ENCODE data around the gene GDAP1L1.
A peak's percentile ranks its signal among the peaks of the same experiment; 100 is the strongest.

The GDAP1L1 gene

DNA sequence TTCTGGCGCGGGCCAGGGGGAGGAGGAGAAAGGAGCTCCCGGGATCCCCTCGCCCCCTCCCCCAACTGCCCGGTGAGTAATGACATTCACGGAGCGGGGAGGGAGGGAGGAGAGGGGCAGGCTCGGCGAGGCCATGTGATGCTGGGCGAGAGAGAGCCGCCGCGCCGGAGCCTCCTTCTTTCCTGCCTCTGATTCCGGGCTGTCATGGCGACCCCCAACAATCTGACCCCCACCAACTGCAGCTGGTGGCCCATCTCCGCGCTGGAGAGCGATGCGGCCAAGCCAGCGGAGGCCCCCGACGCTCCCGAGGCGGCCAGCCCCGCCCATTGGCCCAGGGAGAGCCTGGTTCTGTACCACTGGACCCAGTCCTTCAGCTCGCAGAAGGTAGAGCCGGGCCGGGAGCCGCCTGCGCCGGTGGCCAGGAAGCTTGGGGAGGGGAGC, at the start of gene GDAP1L1:
TSS of gene GDAP1L1 (plus strand) at position 178 of the 441 bp plus-strand sequence. CDS start at position 205, 27 bp downstream.
- peak; percentile 38 for DNase-seq (ENCODE audit: low read depth, low spot score)

DNA sequence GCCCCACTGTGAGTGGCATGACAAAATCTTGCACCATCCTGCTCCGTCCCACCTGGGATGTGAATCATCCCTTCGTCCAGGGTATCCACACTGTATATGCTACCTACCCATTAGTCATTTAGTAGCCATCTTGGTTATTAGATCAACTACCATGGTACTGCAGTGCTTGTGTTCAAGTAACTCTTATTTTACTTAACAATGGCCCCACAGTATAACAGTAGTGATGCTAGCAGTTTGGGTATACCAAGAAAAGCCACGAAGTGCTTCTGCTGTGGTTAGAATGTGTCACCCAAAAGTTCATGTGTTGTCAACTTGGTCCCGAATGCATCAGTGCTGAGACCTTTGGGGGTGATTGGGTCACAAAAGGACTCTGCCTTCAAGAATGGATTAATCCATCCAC, 48.2 kb upstream of the GDAP1L1 start:
- DNase-seq (ENCODE audit: low read depth, low spot score), result no peak

DNA sequence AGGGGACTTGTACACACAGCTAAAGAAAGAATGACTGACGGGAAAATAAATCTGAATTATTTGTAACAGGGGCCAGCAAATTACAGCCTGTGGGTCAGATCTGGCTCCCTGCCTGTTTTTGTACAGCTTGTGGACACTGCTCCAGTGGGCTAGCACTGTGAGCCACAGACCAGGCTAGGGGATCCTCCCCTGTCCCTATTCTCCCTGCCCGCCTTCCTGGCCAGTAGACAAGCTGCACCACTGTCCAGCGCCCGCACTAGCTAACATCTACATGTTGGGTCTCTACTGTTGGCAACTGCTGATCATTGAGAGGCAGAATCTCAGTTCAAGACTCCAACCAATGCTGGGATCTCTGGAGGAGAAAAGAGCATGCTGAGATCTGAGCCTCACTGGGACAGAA, 47.2 kb upstream of the GDAP1L1 start:
- DNase-seq (ENCODE audit: low read depth, low spot score), result no peak

DNA sequence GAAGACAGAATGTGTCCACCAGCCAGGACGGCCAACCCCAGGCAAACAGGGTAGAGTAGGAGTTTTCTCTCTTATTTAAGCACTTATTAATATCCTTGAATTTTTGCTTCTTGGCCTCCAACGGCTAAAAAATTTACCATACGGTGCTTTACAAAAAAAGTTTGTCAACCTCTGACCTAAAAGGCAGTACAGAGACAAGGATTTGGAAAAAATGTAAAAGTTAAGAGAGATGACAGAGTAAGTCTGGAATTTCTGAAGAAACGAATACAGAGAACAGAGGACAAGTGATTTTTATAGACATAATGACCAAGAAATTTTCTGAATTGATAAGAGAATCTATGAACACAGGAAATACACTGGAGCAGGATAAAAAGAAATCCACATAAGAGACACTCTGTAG, 46.7 kb upstream of the GDAP1L1 start:
- DNase-seq (ENCODE audit: low read depth, low spot score), result no peak

DNA sequence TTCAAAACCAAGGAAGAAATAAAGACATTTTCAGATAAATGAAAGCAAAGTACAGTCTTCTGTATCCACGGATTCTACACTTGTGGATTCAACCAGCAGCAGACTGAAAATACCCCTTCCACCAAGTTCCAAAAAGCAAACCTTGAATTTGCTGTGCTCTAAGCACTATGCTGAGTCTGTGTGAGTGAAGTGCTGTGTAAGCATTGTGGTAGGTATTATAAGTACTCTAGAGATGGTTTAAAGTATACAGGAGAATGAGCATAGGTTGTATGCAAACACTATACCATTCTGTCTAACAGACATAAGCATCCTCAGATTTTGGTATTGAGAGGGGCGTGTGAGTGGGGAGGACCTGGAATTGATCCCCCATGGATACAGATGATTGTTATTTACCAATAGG, 46.1 kb upstream of the GDAP1L1 start:
- DNase-seq (ENCODE audit: low read depth, low spot score), result no peak

DNA sequence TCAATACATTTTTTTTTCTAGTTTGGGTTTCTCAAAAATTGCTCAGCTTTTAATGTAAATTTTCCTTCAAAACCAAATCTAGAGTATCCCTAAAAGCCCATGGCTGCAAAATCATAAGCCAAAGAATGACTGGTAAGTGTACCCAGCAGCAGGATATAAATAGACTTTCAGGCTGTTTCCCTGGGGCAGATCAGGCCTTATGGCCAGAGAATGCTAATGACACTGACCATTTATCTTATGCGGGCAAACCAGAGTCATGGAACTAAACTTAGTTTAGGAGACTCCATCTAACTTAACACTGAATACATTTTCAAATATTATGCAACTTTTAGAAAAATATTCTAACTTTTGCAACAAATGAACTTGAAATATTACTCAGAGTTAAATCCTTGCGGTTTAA, 43.9 kb upstream of the GDAP1L1 start:
- DNase-seq (ENCODE audit: low read depth, low spot score), result no peak

DNA sequence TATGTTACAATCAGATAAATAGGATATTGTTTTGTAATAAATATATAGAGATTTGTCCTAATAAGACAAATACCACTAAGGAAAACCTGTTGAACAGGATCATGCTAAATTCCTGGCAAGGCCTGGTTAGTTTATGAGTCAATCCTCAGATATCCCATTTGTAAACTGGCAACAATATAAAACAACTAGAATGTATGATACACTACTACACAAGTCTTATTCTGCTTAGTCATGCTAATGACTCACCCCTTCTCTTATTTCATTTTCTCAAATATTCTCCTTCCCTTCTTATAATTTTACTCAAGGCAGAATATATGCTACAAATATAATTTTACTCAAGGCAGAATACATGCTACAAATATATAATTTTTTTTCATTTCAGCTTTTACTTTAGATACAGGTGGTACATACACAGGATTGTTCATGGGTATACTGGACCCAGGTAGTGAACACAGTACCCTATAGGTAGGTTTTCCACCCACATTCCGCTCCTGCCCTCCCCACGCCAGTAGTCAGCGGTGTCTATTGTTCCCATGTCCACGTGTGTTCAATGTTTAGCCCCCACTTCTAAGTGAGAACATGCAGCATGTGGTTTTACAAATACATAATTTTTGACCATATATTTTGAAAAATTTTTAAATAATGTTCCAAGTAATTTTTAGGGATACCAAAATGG, 42.8 kb upstream of the GDAP1L1 start:
- DNase-seq (ENCODE audit: low read depth, low spot score), result peak; percentile 86

DNA sequence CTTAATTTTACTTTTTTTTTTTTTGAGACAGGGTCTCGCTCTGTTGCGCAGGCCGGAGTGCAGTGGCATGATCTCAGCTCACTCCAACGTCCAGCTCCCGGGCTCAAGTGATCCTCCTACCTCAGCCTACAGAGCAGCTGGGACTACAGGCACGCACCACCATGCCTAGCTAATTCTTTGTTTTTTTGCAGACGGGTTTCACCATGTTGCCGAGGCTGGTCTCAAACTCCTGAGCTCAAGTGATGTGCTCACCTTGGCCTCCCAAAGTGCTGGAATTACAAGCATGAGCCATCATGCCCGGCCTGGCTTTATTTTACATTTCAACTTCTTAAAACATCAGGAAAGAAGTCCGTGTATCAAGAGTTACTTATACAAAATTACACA, 42.3 kb upstream of the GDAP1L1 start:
- no peak for DNase-seq (ENCODE audit: low read depth, low spot score)

DNA sequence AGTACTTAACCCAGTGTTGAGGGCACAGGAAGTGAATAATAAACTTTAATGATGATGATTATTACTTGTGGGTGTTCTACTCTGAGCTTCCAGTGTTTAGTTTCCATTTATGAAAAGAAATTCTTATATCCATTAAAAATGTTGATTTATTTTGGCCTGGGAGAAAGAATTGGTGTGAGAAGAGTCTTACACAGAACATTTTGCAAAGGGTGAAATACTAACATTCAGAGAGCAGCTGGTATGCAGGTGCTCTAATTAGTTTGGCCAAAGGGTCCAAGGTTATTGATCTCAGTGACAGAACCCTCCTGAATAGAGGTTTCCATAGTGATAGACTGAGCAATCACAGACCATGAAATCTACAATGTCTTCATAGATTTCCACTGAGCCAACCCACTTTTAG, 41.0 kb upstream of the GDAP1L1 start:
- DNase-seq (ENCODE audit: low read depth, low spot score), result no peak

DNA sequence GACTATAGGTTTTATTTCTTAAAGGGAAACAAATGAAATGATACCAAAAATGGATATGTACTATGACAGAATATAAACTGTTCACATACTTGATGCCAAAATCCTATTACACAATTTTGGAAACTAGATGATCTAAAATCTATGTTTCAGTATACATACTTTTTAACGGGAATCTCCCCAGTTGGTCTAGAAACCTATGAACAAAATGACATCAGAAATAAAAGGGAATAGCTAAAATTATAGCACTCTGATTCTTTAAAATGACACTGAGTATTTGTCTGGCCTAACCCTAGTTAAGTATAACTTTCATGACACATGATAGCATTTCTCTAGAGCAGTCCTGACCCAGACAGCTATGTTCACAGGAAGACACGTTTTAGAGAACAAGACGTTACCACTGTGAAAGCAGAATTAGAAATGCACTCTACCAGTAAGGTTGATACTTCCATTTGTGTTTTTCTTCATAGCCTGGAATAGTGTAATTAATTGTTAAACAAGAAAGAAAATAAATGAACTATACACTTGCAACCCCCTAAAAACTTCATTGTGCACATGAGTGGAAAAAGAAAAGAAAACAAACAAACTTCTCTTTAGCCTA, 39.9 kb upstream of the GDAP1L1 start:
- DNase-seq (ENCODE audit: low read depth, low spot score), result no peak

DNA sequence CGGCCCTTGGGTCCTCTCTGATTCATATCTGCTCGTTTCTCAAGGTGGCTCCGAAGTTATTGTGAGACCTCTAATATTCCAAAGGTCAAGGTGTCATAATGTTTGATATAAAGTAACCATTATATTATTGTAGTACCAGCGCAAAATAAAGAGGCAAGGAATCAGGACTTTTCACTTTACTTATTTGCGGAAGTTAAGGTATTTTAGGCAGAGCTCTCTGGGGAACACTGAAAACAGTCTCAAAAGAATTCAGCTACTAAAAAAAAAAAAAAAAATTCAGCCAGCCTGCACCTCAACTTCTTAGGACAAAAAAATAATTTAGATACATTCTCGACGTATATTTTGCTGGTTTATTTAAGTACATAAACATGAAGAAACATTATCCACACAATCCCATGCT, 38.9 kb upstream of the GDAP1L1 start:
- DNase-seq (ENCODE audit: low read depth, low spot score), result no peak

DNA sequence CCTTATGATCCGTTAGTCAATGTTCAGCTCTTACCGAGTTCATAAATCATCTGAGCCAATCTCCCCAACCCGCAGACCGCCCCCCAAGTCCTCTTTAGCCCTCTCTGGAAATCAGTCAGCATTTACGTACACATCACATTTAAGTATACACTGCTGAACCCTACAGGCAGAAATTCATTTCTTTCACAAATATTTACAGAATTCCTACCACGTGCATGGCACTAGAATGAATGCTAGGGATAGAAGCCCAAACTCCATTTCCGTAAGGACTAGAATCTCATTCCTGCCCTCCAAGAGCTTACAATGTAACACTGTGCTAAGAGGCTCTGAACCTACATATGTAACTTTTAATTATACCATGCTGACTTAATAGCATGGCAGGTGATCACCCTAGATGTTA, 38.3 kb upstream of the GDAP1L1 start:
- DNase-seq (ENCODE audit: low read depth, low spot score), result no peak

DNA sequence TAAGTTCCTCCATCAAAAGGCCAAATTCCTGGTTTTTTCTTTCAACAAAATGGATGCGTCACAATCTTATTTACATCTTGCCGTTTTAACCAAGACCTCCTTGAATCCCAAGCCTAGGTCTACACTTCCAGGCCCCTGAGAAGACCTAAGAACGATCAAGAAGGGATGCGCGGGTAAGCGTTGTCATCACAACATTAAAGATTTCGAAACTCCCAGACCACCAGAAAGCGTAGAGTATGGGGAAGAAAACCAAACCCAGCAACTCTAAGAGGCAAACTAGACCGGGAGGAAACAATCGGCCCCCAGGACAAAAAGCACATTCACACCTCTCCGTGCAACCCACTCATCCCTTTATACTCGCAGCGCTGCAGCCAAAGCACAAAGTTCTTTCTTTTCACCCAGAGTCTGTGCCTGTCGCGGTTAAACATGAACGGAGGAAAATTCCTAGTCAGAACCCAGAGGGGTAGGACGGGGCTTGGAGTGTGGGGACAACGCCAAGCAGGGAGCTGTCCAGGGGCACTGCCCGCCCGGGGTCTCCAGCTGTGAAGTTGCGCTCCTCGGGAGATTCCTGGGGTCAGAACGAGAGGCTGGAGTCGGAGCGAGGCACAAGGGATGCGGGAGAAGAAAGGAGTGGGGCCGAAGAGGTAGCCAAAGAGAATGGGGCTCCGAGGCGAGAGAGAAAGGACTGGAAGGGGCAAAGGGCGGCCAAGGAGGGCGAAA, 37.3 kb upstream of the GDAP1L1 start:
- DNase-seq (ENCODE audit: low read depth, low spot score), result peak; percentile 77

DNA sequence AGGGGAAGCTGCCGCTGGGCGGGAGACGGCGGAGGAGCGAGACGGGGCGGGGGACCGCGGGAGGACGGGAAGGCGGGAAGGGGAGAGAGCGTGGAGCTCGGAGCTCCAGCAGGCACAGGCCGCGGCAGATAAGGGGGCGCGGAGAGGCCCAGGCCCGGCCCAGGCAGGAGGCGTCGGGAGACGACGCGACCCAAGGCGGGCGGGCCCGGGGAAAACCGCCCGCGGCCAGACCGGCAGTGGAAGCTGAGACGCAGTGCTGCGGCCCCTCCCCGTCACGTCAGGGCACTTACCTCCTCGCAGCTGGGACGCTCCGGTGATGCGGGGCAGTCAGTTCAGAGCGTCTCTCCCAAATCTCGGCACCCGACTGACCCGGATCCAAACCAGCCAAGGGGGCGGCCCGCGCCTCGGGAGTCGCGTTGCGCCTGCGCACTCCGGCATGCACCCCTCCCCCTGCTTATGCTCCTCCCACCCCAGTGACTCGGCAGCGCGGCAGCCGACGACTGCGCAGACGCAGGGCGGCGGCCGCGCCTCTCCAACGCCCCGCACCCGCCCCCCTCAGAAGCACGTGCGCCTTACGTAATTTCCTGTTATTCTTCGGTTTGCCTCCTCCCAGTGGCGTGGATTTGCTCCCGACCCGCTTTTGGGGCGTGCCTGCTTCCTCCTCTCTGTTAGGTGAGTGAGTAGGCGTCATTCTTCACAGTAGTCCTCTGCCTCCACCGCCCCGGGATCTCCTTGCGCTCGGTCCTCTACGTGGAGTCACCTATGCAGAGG, 36.5 kb upstream of the GDAP1L1 start, which contains the start of gene OSER1:
TSS of gene OSER1 (minus strand) at position 366 of the 771 bp plus-strand sequence. CDS start 3,814 bp downstream, outside the sequence.
- DNase-seq (ENCODE audit: low read depth, low spot score), result peak; percentile 99

DNA sequence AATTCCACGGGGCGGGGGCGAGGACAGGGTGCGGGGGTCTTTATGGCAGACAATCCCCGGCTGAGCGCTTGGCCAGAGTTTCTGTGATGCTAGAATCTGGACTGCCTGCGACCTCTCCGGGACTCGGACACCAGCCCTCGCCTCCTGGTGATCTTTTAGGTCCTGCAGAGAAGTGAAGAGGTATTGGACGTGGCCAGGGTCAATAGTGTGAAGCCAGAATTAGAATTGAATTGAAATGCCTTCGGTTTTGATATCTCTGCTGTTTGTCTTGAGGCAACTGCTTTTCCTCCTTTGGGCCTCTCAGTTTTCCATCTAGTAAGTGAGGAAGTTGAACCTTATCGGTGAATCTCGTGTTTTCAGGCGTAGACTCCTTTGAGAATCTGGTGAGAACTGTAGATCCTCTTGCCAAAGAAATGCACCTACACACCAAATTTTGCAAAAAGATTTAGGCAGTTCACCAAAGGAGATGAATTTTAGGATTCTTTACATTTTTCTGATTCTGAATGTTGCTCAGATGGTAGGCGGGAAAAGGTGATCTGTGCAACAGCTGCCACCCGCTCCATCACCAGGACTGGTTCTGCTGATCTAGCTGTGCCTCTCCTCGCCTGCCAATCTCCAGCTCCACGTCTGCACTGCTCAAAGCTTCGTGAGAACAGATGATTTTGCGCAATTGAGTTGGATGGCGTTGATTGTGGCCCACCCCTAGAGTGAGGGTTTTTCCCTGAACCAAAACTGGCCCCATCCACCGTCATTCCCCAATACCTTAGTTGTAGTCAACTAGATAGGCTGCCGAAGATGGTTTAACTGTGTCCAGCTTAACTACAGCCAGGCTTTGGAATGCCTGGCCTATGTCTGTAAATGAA, 35.7 kb upstream of the GDAP1L1 start:
- no peak for DNase-seq (ENCODE audit: low read depth, low spot score)

DNA sequence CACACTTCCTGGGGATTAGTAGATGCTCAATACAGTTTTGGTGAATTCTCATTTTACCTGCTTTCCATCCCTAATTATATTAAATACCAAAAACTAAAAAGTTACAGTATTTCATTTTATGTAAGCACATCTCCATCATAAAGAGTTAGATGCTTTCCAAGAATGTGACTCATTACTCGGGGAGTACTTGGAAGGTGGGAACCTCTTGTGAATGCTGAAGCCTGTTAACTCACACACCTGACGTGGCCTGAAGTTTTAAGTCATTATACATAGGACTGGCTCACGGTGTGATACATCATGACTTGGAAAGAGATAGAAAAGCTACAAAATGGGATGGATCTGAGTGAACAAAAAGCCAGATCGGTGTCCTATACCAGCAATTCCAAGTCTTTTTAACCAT, 34.3 kb upstream of the GDAP1L1 start:
- DNase-seq (ENCODE audit: low read depth, low spot score), result no peak

DNA sequence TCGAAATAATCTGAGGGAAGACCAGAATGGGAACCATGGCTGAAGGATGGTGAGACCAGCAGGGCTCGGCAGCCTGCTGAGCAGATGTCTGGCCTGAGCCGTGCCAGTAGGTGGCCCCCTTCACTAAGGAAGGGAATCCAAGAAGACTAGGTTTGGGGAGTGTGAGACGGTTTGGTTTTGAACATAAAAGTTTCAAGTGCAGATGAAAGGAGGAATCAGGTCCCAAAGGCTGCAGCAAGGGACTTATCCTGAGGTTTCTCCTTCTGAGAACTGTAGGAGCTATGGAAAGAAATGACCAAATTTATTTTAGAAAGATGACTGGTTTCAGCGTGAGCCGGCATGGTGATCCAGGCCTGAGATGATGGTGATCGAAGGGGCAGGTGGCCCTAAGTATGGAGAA, 32.0 kb upstream of the GDAP1L1 start:
- DNase-seq (ENCODE audit: low read depth, low spot score), result peak; percentile 79

DNA sequence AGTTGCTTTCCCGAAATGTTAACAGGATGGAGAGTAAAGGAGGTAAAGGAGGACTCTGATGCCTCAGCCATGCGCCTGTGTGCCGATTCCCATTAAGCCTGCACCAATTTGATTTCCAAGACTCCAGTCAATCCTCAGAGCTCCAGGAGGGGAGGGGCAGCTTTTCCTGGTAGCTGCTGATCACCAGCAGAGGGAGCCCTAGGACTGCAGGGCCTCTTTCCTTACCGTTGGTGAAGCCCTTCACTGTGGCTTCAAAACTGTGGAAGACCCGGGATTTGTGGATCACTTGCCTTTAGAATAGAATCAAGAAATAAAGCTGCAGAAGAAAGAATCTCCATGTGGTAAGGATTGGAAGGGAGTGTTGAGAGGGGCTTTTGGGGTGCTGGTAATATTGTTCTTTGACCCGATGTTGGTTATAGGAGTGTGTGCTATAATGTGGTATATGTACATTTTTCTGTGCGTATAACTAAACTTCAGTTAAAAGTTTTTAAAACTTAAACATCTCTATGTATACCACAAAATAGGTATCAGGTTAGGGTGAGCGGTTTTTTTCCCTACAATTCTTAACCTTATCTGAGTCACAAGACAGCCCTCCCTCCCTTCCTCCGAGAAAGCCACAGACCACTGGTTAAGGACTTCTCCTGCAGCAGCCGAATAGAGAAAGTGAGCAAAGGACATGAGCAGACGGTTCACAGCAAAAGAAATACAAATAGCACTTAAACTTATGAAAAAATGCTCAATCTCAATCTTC, 29.6 kb upstream of the GDAP1L1 start:
- peak; percentile 84 for DNase-seq (ENCODE audit: low read depth, low spot score)

DNA sequence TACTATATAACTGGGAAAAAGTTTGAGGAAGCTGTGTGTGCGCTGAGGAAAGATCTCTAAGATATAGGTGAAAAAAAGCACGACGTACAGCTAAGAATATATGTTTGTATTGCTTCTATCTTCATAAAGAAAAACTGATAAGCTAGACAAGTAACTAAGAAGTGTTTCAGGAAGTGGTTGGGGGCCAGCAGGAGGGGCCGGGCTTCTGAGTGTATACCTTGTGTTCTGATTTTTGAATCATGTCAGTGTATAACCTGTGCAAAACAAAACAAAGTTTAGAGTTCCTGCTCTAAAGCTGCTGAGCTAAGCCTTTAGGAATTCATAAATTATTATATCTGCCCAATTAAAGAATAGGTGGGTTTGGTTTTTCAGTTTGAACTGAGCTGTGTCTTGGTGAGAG, 28.7 kb upstream of the GDAP1L1 start:
- peak; percentile 29 for DNase-seq (ENCODE audit: low read depth, low spot score)

DNA sequence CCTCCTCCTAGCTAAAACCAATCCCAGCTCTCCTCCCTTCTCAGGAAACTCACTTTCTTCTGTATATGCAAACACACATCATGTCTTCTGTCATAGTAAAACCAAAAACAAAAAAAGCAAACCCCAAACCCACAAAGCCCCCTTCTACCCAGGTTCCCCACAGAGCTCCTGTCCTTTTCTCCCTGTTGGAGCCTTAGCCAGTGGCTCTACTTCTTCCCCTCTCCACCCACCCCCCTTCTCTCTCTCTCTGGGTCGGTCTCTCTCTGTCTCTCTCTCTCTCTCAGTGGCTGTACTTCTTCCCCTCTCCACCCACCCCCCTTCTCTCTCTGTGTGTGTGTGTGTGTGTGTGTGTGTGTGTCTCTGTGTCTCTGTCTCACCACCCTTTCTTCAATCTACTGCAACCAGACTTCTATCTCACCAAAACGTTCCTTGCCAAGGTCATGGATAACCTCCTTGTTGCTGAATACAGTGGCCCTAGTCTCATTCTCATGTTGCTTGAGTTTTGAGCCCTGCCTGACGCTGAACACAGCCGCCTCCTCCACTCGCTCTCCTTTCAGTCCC, 27.9 kb upstream of the GDAP1L1 start:
- no peak for DNase-seq (ENCODE audit: low read depth, low spot score)
